ENCODE results near the gene OLA1. TPM values are rescaled to one million over a fixed set of nuclear protein-coding genes. Genes with fewer than 3 reads are reported as not detected.

The OLA1 gene
- total and polyA plus RNA-seq, 7 experiments from 2014 or later: 34.4 to 84.7 (median 41.5) TPM

- Histone ChIP-seq H3K27ac (ENCODE audit: low read depth, low read length) (no peak overlapping the region), H3K4me3 (ENCODE audit: low read length) (no peak overlapping the region), H3K27me3 (ENCODE audit: control insufficient read depth in 2 of 2, insufficient read depth in 2 of 2, low read length in 2 of 2) (no peaks in the 10 kb centered on the region), H3K9me3 (ENCODE audit: control insufficient read depth in 2 of 3, low read length in 3 of 3) (no peaks in the 10 kb centered on the region), H3K36me3 (ENCODE audit: control insufficient read depth in 2 of 3, insufficient read depth in 3 of 3, low read length in 3 of 3) (no peaks in the 10 kb centered on the region), H3K4me1 (ENCODE audit: control insufficient read depth in 2 of 2, insufficient read depth in 2 of 2, low read length in 2 of 2) (peaks cover 0 to 2% of the 10 kb centered on the region in 2 donors)
- Mint-ChIP-seq H3K4me3 (no peak overlapping the region), H3K4me1 (peaks cover 17 to 70% (median 40%) of the 10 kb centered on the region in 7 donors), H3K36me3 (peaks cover 0 to 21% (median 16%) of the 10 kb centered on the region in 5 donors), H3K9me3 (no peaks in the 10 kb centered on the region), H3K27ac (no peak overlapping the region), H3K27me3 (no peaks in the 10 kb centered on the region)
- ChIA-PET POLR2A (interaction anchor here (0.9 kb wide), 1 partner anchor 11 kb away, joined by 3 read pairs; the partner anchor contains the start of gene OLA1), CTCF (no interaction called here)
- ATAC-seq (no peak), DNase-seq (no peak)
- intact Hi-C loops (cut with micrococcal nuclease): no loop called here
Measured at GRCh38 chr2:174236429-174236828, 11.9 kb downstream of the OLA1 start.

GRCh38 chr2:174235680-174236079, 12.7 kb downstream of the OLA1 start:
- H3K4me1 ChIP-seq (ENCODE audit: control insufficient read depth in 2 of 2, insufficient read depth in 2 of 2, low read length in 2 of 2): peaks cover 0 to 2% of the 10 kb centered on the region in 2 donors
- DNase-seq (no peak), ATAC-seq (no peak)
- H3K4me1 Mint-ChIP-seq: peaks cover 13 to 65% (median 34%) of the 10 kb centered on the region in 7 donors
- H3K36me3 ChIP-seq (ENCODE audit: control insufficient read depth in 2 of 3, insufficient read depth in 3 of 3, low read length in 3 of 3): no peaks in the 10 kb centered on the region
- intact Hi-C loops (cut with micrococcal nuclease): no loop called here
- H3K9me3 ChIP-seq (ENCODE audit: control insufficient read depth in 2 of 3, low read length in 3 of 3): no peaks in the 10 kb centered on the region
- no peak overlapping the region for H3K27ac ChIP-seq (ENCODE audit: low read depth, low read length)
- H3K36me3 Mint-ChIP-seq: peaks cover 0 to 16% (median 8%) of the 10 kb centered on the region in 5 donors
- no peaks in the 10 kb centered on the region for H3K27me3 ChIP-seq (ENCODE audit: control insufficient read depth in 2 of 2, insufficient read depth in 2 of 2, low read length in 2 of 2)
- no peak overlapping the region for H3K4me3 ChIP-seq (ENCODE audit: low read length)
- no peaks in the 10 kb centered on the region for H3K9me3 Mint-ChIP-seq
- ChIA-PET CTCF (no interaction called here), POLR2A (no interaction called here)
- H3K27ac Mint-ChIP-seq: peak overlapping the region in 1 of 9 donors; percentile 17
- no peak overlapping the region for H3K4me3 Mint-ChIP-seq
- no peaks in the 10 kb centered on the region for H3K27me3 Mint-ChIP-seq

GRCh38 chr2:174233771-174234275, 14.5 kb downstream of the OLA1 start:
- Mint-ChIP-seq H3K27ac (peak overlapping the region in 2 of 9 donors; percentile 11 to 59), H3K4me1 (peaks cover 12 to 56% (median 25%) of the 10 kb centered on the region in 7 donors)
- CTCF ChIA-PET: no interaction called here

GRCh38 chr2:174227748-174228147, 20.6 kb downstream of the OLA1 start:
- no peak for ATAC-seq
- ChIA-PET CTCF (no interaction called here), POLR2A (no interaction called here)
- intact Hi-C loops (cut with micrococcal nuclease): no loop called here
- Mint-ChIP-seq H3K36me3 (peaks cover 5 to 46% (median 43%) of the 10 kb centered on the region in 5 donors), H3K9me3 (no peaks in the 10 kb centered on the region), H3K4me1 (peaks cover 0 to 20% (median 6%) of the 10 kb centered on the region in 7 donors), H3K4me3 (no peak overlapping the region), H3K27ac (no peak overlapping the region), H3K27me3 (no peaks in the 10 kb centered on the region)
- H3K9me3 ChIP-seq (ENCODE audit: control insufficient read depth in 2 of 3, low read length in 3 of 3): no peaks in the 10 kb centered on the region
- no peaks in the 10 kb centered on the region for H3K4me1 ChIP-seq (ENCODE audit: control insufficient read depth in 2 of 2, insufficient read depth in 2 of 2, low read length in 2 of 2)
- H3K27me3 ChIP-seq (ENCODE audit: control insufficient read depth in 2 of 2, insufficient read depth in 2 of 2, low read length in 2 of 2): no peaks in the 10 kb centered on the region
- no peak overlapping the region for H3K27ac ChIP-seq (ENCODE audit: low read depth, low read length)
- no peak for DNase-seq
- H3K4me3 ChIP-seq (ENCODE audit: low read length): no peak overlapping the region
- H3K36me3 ChIP-seq (ENCODE audit: control insufficient read depth in 2 of 3, insufficient read depth in 3 of 3, low read length in 3 of 3): peaks cover 0 to 9% (median 2%) of the 10 kb centered on the region in 3 experiments

More at GRCh38 chr2:174233771-174234275, 14.5 kb downstream of the OLA1 start:
- POLR2A ChIA-PET: no interaction called here
- Mint-ChIP-seq H3K4me3 (no peak overlapping the region), H3K36me3 (peaks cover 0 to 25% (median 17%) of the 10 kb centered on the region in 5 donors), H3K27me3 (no peaks in the 10 kb centered on the region), H3K9me3 (no peaks in the 10 kb centered on the region)
- H3K27ac ChIP-seq (ENCODE audit: low read depth, low read length): no peak overlapping the region
- H3K27me3 ChIP-seq (ENCODE audit: control insufficient read depth in 2 of 2, insufficient read depth in 2 of 2, low read length in 2 of 2): no peaks in the 10 kb centered on the region
- H3K36me3 ChIP-seq (ENCODE audit: control insufficient read depth in 2 of 3, insufficient read depth in 3 of 3, low read length in 3 of 3): no peaks in the 10 kb centered on the region
- DNase-seq: no peak
- ATAC-seq: no peak
- H3K4me1 ChIP-seq (ENCODE audit: control insufficient read depth in 2 of 2, insufficient read depth in 2 of 2, low read length in 2 of 2): peaks cover 0 to 2% of the 10 kb centered on the region in 2 donors
- H3K9me3 ChIP-seq (ENCODE audit: control insufficient read depth in 2 of 3, low read length in 3 of 3): no peaks in the 10 kb centered on the region
- intact Hi-C loops (cut with micrococcal nuclease): no loop called here
- no peak overlapping the region for H3K4me3 ChIP-seq (ENCODE audit: low read length)

- no peak overlapping the region for H3K4me3 Mint-ChIP-seq
Measured at GRCh38 chr2:174224665-174225288, 23.6 kb downstream of the OLA1 start.

GRCh38 chr2:174224125-174224524, 24.2 kb downstream of the OLA1 start:
- no peak overlapping the region for H3K4me3 ChIP-seq (ENCODE audit: low read length)
- peaks cover 0 to 5% (median 2%) of the 10 kb centered on the region in 7 donors for H3K4me1 Mint-ChIP-seq
- peaks cover 9 to 46% (median 38%) of the 10 kb centered on the region in 5 donors for H3K36me3 Mint-ChIP-seq
- ATAC-seq (no peak), DNase-seq (no peak)
- H3K36me3 ChIP-seq (ENCODE audit: control insufficient read depth in 2 of 3, insufficient read depth in 3 of 3, low read length in 3 of 3): peaks cover 0 to 9% (median 6%) of the 10 kb centered on the region in 3 experiments
- no peak overlapping the region for H3K4me3 Mint-ChIP-seq
- no peak overlapping the region for H3K27ac ChIP-seq (ENCODE audit: low read depth, low read length)
- H3K27me3 Mint-ChIP-seq: no peaks in the 10 kb centered on the region
- H3K9me3 ChIP-seq (ENCODE audit: control insufficient read depth in 2 of 3, low read length in 3 of 3): no peaks in the 10 kb centered on the region
- no peaks in the 10 kb centered on the region for H3K9me3 Mint-ChIP-seq
- no peaks in the 10 kb centered on the region for H3K4me1 ChIP-seq (ENCODE audit: control insufficient read depth in 2 of 2, insufficient read depth in 2 of 2, low read length in 2 of 2)
- CTCF ChIA-PET: no interaction called here
- H3K27me3 ChIP-seq (ENCODE audit: control insufficient read depth in 2 of 2, insufficient read depth in 2 of 2, low read length in 2 of 2): no peaks in the 10 kb centered on the region
- intact Hi-C loops (cut with micrococcal nuclease): no loop called here
- POLR2A ChIA-PET: no interaction called here
- H3K27ac Mint-ChIP-seq: no peak overlapping the region

More at GRCh38 chr2:174224665-174225288, 23.6 kb downstream of the OLA1 start:
- no peaks in the 10 kb centered on the region for H3K27me3 Mint-ChIP-seq
- Histone ChIP-seq H3K4me1 (ENCODE audit: control insufficient read depth in 2 of 2, insufficient read depth in 2 of 2, low read length in 2 of 2) (no peaks in the 10 kb centered on the region), H3K27ac (ENCODE audit: low read depth, low read length) (no peak overlapping the region), H3K36me3 (ENCODE audit: control insufficient read depth in 2 of 3, insufficient read depth in 3 of 3, low read length in 3 of 3) (peaks cover 0 to 9% (median 6%) of the 10 kb centered on the region in 3 experiments), H3K4me3 (ENCODE audit: low read length) (no peak overlapping the region), H3K27me3 (ENCODE audit: control insufficient read depth in 2 of 2, insufficient read depth in 2 of 2, low read length in 2 of 2) (no peaks in the 10 kb centered on the region), H3K9me3 (ENCODE audit: control insufficient read depth in 2 of 3, low read length in 3 of 3) (no peaks in the 10 kb centered on the region)
- H3K9me3 Mint-ChIP-seq: no peaks in the 10 kb centered on the region
- ATAC-seq (no peak), DNase-seq (no peak)
- H3K4me1 Mint-ChIP-seq: peaks cover 0 to 11% (median 0%) of the 10 kb centered on the region in 7 donors
- intact Hi-C loops (cut with micrococcal nuclease): no loop called here
- peaks cover 9 to 51% (median 43%) of the 10 kb centered on the region in 5 donors for H3K36me3 Mint-ChIP-seq
- CTCF ChIA-PET: no interaction called here
- POLR2A ChIA-PET: no interaction called here
- no peak overlapping the region for H3K27ac Mint-ChIP-seq

GRCh38 chr2:174223388-174223787, 24.9 kb downstream of the OLA1 start:
- no peak overlapping the region for H3K4me3 Mint-ChIP-seq
- H3K4me1 Mint-ChIP-seq: peaks cover 0 to 5% (median 0%) of the 10 kb centered on the region in 7 donors
- ATAC-seq: no peak
- no peaks in the 10 kb centered on the region for H3K4me1 ChIP-seq (ENCODE audit: control insufficient read depth in 2 of 2, insufficient read depth in 2 of 2, low read length in 2 of 2)
- no peak overlapping the region for H3K27ac ChIP-seq (ENCODE audit: low read depth, low read length)
- no peaks in the 10 kb centered on the region for H3K27me3 ChIP-seq (ENCODE audit: control insufficient read depth in 2 of 2, insufficient read depth in 2 of 2, low read length in 2 of 2)
- H3K9me3 ChIP-seq (ENCODE audit: control insufficient read depth in 2 of 3, low read length in 3 of 3): no peaks in the 10 kb centered on the region
- no peaks in the 10 kb centered on the region for H3K27me3 Mint-ChIP-seq
- peaks cover 9 to 39% (median 31%) of the 10 kb centered on the region in 5 donors for H3K36me3 Mint-ChIP-seq
- no peak overlapping the region for H3K4me3 ChIP-seq (ENCODE audit: low read length)
- ChIA-PET POLR2A (no interaction called here), CTCF (no interaction called here)
- intact Hi-C loops (cut with micrococcal nuclease): no loop called here
- peaks cover 0 to 9% (median 6%) of the 10 kb centered on the region in 3 experiments for H3K36me3 ChIP-seq (ENCODE audit: control insufficient read depth in 2 of 3, insufficient read depth in 3 of 3, low read length in 3 of 3)
- no peak overlapping the region for H3K27ac Mint-ChIP-seq
- no peak for DNase-seq
- no peaks in the 10 kb centered on the region for H3K9me3 Mint-ChIP-seq

Measured in naive thymus-derived CD4-positive, alpha-beta T cell (primary cell).